ENCODE data around the gene DHX32.

GRCh38 chr10:125880719-125881118, 373 bp downstream of the DHX32 start:
- TF ChIP-seq POLR2AphosphoS5 (IDR thresholded peaks at IDR 0.05) (no peak), EP300 (IDR thresholded peaks at IDR 0.05) (no peak)

All from gastroesophageal sphincter (tissue), 2 donors.